HG02642 (cell line): ENCODE measurements around the gene TAAR5.
"Not testable (repeated sequence)": the region's sequence is repeated elsewhere in the genome, so short reads cannot be mapped to it uniquely, and the experiment has no call there.

Source experiments
- ATAC-seq: cut with Tn5 transposase; IDR thresholded peaks from one replicate; pipeline ENCODE4 v1.9.1; 2021; ENCODE audit warnings: mild to moderate bottlenecking; ENCODE audit not compliant: unreplicated experiment, poor library complexity

TAAR5 gene, protein sequence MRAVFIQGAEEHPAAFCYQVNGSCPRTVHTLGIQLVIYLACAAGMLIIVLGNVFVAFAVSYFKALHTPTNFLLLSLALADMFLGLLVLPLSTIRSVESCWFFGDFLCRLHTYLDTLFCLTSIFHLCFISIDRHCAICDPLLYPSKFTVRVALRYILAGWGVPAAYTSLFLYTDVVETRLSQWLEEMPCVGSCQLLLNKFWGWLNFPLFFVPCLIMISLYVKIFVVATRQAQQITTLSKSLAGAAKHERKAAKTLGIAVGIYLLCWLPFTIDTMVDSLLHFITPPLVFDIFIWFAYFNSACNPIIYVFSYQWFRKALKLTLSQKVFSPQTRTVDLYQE

DNA sequence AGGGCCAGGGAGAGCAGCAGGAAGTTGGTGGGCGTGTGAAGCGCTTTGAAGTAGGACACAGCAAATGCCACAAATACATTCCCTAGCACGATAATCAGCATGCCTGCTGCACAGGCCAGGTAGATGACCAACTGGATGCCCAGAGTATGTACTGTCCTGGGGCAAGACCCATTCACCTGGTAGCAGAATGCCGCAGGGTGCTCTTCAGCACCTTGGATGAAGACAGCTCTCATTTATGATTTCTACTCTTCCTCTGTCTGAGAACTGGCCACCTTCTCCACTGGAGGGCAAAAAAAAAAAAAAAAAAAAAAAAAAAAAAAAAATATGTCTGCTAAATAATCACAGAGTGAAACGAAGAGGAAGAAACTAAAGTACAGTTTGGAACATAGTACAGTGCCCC lies at the start of gene TAAR5:
Gene TAAR5, minus strand, starts transcription at position 288 of the 400 bp plus-strand sequence. Its CDS starts 55 bp downstream, at position 233.
- no peak for ATAC-seq

DNA sequence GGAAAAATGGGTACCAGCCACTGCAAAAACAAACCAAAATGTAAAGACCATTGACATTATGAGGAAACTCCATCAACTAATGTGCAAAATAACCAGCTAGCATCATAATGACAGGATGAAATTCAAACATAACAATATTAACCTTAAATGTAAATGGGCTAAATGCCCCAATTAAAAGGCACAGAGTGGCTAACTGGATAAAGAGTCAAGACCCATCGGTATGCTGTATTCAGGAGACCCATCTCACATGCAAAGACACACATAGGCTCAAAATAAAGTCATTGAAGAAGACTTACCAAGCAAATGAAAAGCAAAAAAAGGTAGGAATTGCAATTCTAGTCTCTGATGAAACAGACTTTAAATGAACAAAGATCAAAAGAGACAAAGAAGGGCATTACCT lies 47.6 kb upstream of the TAAR5 start:
- ATAC-seq, result not testable (repeated sequence)

DNA sequence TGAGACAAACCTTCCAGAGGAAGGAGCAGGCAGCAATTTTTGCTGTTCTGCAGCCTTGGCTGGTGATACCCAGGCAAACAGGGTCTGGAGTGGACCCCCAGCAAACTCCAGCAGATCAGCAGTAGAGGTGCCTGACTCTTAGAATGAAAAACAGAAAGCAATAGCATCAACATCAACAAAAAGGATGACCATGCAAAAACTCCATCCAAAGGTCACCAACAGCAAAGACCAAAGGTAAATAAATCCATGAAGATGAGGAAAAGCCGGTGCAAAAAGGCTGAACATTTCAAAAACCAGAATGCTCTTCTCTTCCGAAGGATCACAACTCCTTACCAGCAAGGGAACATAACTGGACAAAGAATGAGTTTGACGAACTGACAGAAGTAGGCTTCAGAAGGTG lies 46.4 kb upstream of the TAAR5 start:
- ATAC-seq, result not testable (repeated sequence)

DNA sequence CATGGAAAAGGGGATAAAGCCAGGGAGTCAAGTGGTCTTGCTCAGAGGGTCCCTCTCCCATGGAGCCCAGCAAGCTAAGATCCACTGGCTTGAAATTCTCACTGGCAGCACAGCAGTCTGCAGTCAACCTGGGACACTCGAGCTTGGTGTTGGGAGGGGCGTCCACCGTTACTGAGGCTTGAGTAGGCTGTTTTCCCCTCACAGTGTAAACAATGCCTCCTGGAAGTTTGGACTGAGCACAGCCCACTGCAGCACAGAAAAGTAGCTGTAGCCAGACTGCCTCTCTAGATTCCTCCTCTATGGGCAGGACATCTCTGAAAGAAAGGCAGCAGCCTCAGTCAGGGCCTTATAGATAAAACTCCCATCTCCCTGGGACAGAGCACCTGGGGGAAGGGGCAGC lies 45.7 kb upstream of the TAAR5 start:
- not testable (repeated sequence) for ATAC-seq

- no peak for ATAC-seq
Observed at GRCh38 chr6:132634796-132635195, 45.3 kb upstream of the TAAR5 start.

- no peak for ATAC-seq
Observed at GRCh38 chr6:132633362-132633761, 43.8 kb upstream of the TAAR5 start.

- no peak for ATAC-seq
Observed at GRCh38 chr6:132624175-132624574, 34.6 kb upstream of the TAAR5 start, which contains the start of gene TAAR2. Gene TAAR2, minus strand, starts transcription at chr6:132624275. Its CDS starts 0 bp downstream, at chr6:132624275.

GRCh38 chr6:132623106-132623845 lies 33.7 kb upstream of the TAAR5 start:
- no peak for ATAC-seq

DNA sequence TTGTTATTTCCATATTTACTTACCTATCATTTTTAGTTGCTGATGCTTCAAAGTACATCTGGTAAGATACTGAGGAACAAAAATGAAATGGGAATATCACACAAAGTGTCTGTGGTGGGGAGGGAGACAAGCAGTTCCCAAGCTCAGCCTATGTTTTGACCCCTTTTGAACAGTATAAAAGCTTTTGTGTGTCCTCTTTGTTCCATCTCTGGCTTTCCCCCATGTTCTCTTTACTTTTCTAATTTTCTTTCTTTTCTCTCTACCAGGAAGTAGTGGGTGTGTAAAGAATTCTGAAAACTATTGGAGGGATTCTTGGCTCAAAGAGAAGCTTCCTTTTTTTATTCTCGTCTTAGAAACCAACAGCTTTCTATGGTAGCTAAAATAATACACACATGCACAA lies 27.1 kb upstream of the TAAR5 start:
- no peak for ATAC-seq

DNA sequence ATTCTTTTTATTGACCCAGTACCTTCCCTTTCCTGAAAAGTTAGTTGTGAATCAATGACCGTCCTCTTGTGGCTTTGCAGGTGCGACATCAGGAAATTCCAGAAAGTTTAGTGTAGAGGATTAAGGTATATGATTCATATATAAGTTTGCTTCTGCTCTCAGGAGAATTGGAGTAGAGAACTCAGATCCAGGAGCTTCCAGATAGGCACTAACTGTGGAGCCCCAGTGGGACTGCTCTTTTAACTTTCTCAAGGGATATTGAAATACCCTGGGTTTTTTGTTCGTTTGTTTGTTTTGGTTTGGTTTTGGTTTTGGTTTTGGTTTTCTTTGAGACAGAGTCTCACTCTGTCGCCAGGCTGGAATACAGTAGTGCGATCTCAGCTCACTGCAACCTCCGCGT lies 25.0 kb upstream of the TAAR5 start:
- no peak for ATAC-seq

DNA sequence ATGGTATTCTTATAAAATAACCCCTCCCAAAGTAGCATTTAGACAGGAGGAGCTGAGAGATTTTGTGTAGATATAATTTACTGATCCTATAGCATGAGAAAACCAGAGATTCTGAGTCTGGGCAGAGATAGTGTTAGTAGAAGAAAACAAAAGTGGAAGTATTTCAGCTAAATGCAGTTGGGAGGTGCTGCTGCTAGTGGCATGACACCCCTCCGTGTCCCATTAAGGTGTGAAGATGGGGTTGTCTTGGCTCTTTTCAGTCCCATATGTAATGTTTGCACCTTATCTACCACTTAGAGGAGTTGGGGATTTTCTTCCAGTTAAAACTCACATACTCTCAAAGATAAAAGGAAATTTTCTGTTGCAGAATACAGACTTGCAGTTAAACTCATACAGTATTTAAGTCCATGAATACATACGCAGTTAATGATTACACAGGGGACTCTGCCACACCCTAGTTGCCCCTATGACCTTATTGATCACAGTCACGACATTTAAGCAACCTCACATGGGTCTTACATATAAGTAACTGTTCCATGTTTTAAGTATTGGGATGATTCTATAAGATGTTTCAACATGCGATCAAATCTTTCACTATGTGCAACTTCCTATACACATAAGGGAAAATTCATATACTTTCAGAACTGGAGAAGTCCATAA lies 23.0 kb upstream of the TAAR5 start:
- ATAC-seq, result no peak

DNA sequence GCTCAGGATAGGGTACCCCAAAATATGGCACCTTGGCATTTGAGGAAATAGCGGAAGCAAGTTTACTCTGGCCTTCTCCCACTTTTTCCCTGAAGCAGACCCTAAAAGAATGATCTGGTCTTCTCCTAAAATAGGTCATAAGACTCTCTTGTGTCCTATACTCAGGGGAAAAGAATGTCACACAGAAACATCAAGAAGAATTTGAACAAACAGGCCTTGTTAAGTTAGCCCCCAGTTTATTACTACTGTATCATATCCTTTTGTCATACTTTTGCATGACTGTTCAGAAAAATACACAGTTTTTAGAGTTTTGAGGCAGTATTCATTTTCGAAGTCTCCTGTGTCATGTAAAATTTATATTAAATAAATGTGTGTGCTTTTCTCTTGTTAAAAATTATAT lies 22.1 kb upstream of the TAAR5 start:
- ATAC-seq, result no peak

- peak; percentile 48 for ATAC-seq
Observed at GRCh38 chr6:132607544-132608233, 18.1 kb upstream of the TAAR5 start.

DNA sequence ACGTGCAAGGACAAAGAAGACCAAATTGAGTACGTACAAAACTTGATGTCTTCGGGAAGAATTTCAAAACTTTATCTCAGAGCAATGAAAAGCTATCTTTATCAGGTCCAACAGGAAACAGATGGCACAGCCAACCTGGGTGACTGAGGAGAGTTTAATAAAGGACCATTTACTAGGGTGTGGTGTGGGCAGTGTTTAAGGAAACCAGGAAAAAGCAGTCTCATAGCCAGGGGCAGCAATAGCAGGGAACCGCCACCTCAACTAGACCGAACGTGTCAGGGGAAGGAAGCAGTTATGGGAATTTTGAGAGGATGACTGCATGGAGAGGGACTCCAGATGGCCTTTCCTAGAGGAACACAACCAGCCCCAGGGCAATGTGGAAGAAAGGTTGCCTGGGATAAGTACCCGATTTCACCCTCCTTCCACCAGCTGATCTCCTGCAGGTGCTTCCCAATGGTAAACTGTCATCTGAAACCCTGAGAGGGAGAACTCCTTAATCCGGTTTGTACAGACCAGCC lies 15.2 kb upstream of the TAAR5 start:
- no peak for ATAC-seq

DNA sequence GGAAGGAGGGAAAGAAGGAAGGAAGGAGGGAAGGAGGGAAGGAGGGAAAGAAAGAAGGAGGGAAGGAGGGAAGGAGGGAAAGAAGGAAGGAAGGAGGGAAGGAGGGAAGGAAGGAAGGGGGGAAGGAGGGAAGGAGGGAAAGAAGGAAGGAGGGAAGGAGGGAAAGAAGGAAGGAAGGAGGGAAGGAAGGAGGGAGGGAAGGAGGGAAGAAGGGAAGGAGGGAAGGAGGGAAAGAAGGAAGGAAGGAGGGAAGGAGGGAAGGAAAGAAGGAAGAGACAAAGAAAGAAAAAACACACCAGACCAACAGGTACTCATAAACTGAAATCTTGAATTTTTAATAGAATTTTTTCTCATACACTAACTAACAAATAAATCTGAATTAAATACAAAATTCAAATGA lies 11.4 kb upstream of the TAAR5 start:
- not testable (repeated sequence) for ATAC-seq

DNA sequence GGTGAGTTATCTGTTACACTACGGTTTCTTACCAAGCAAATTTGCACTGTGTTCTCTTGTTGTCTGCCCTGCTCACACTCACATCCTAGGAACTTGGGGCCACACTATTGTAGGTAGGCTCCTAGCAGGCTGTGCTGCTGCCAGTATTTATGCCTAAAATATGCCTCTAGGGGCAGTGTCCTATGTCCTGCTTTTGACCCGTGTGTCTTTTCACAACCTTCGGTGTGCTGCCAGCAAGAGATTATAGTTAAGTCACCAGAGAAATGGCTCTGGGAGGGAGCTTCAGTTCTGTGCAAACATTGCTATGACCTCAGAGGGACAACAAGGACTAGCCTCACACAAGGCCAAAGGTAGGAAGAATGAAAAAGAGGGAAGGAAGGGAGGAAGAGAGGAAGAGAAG lies 8.9 kb upstream of the TAAR5 start:
- ATAC-seq, result peak; percentile 80

- ATAC-seq, result no peak
Observed at GRCh38 chr6:132596201-132596600, 6.7 kb upstream of the TAAR5 start.

GRCh38 chr6:132592855-132593254 lies 3.3 kb upstream of the TAAR5 start:
- ATAC-seq, result no peak

- ATAC-seq, result no peak
Observed at GRCh38 chr6:132590362-132590761, 821 bp upstream of the TAAR5 start.

DNA sequence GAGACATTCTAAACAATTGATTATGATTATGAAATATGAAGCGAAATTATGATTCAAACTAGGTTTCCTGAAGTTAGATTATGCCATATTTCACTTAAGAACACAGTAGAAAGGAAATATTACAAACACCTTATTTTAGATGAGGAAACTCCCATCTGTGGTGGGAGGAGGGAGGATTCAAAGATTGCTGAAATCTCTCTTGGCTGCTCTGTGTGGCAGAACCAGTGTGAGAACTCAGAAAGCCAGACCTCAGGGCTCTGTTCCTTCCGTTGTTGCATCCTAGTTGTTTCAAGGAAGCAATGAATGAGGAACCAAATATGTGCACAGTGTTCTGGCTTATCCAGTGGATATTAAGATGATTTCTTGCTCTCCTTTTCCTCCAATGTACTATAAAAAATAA lies 2.1 kb downstream of the TAAR5 start:
- no peak for ATAC-seq
